Neural cell (in vitro differentiated cells): Measurements from ENCODE around the gene MIEF1. TPM values are rescaled to one million over a fixed set of nuclear protein-coding genes. Genes with fewer than 3 reads are reported as not detected.

Experiments used
- H2AFZ ChIP-seq: fragments of 200-600, 300-800 bp; sonication (generic), shearing (Covaris generic); 2 replicates; pipeline ENCODE4 v1.6.0; 2014; ENCODE audit warnings: low read depth, mild to moderate bottlenecking, antibody characterized with exemption, low read length, moderate library complexity
- H3F3A ChIP-seq: fragments of 200-600 bp; shearing (Covaris generic); 2 replicates; pipeline ENCODE4 v1.6.1; 2016; ENCODE audit warnings: mild to moderate bottlenecking, moderate library complexity, mixed read lengths, antibody characterized with exemption, low read length; ENCODE audit not compliant: insufficient read depth, poor library complexity, severe bottlenecking
- H3K27ac ChIP-seq: fragments of 200-600, 300-800 bp; sonication (generic), shearing (Covaris generic); 2 replicates; pipeline ENCODE4 v1.5.1; 2014; ENCODE audit warnings: mild to moderate bottlenecking, low read length, moderate library complexity
- H3K27me3 ChIP-seq: fragments of 300-800, 200-600 bp; sonication (generic), shearing (Covaris generic); 2 replicates; pipeline ENCODE4 v1.6.0; 2014; ENCODE audit warnings: mild to moderate bottlenecking, low read depth, low read length, moderate library complexity; ENCODE audit not compliant: insufficient read depth
- H3K36me3 ChIP-seq: fragments of 300-800, 200-600 bp; sonication (generic), shearing (Covaris generic); 2 replicates; pipeline ENCODE4 v1.5.1; 2014; ENCODE audit warnings: mild to moderate bottlenecking, antibody characterized with exemption, low read length, moderate library complexity; ENCODE audit not compliant: insufficient read depth
- H3K4me2 ChIP-seq: fragments of 300-800, 200-600 bp; sonication (generic), shearing (Covaris generic); 2 replicates; pipeline ENCODE4 v1.6.0; 2014; ENCODE audit warnings: mild to moderate bottlenecking, low read length
- H3K4me3 ChIP-seq: fragments of 300-800, 200-600 bp; sonication (generic), shearing (Covaris generic); 2 replicates; pipeline ENCODE4 v1.5.1; 2014; ENCODE audit warnings: mild to moderate bottlenecking, low read length, moderate library complexity
- H3K79me2 ChIP-seq: fragments of 200-600 bp; shearing (Covaris generic); replicated peaks from 2 replicates; pipeline ENCODE4 v1.6.0; 2014; ENCODE audit warnings: mild to moderate bottlenecking, low read length, moderate library complexity; ENCODE audit not compliant: insufficient read depth
- H3K9ac ChIP-seq: fragments of 300-800, 200-600 bp; sonication (generic), shearing (Covaris generic); 2 replicates; pipeline ENCODE4 v1.6.1; 2016; ENCODE audit warnings: mild to moderate bottlenecking, low read length, mixed read lengths
- H3K9me2 ChIP-seq: fragments of 200-600 bp; shearing (Covaris generic); 2 replicates; pipeline ENCODE4 v1.6.1; 2016; ENCODE audit warnings: mild to moderate bottlenecking, low read length, mixed read lengths; ENCODE audit not compliant: insufficient read depth
- H3K9me3 ChIP-seq: fragments of 200-600, 300-800 bp; sonication (generic), shearing (Covaris generic); 2 replicates; pipeline ENCODE4 v1.6.1; 2016; ENCODE audit warnings: mild to moderate bottlenecking, mixed run types, low read length, moderate library complexity, mixed read lengths
- H4K20me1 ChIP-seq: fragments of 200-600 bp; shearing (Covaris generic); 2 replicates; pipeline ENCODE4 v1.6.1; 2016; ENCODE audit warnings: mild to moderate bottlenecking, mixed run types; ENCODE audit not compliant: insufficient read depth
- CTCF ChIP-seq: fragments of 450-650 bp; IDR thresholded peaks from 2 replicates; pipeline ENCODE4 v1.5.1; 2014; ENCODE audit warnings: antibody characterized with exemption, mild to moderate bottlenecking, moderate library complexity; ENCODE audit not compliant: poor library complexity, severe bottlenecking
- EP300 ChIP-seq: fragments of 450-650 bp; conservative IDR thresholded peaks from 2 replicates; pipeline ENCODE4 v1.6.1; 2014; ENCODE audit warnings: antibody characterized with exemption, mild to moderate bottlenecking, moderate library complexity; ENCODE audit not compliant: poor library complexity, severe bottlenecking
- EZH2 ChIP-seq: fragments of 200-600, 300-800 bp; shearing (Covaris generic), sonication (generic); IDR thresholded peaks from 2 replicates; pipeline ENCODE4 v1.6.1; 2014; ENCODE audit warnings: antibody characterized with exemption, low read length, borderline replicate concordance, mild to moderate bottlenecking; ENCODE audit not compliant: insufficient read depth, poor library complexity, severe bottlenecking
- MXI1 ChIP-seq: fragments of 450-650 bp; conservative IDR thresholded peaks from 2 replicates; pipeline ENCODE4 v1.6.1; 2014; ENCODE audit warnings: antibody characterized with exemption, mild to moderate bottlenecking; ENCODE audit not compliant: poor library complexity, severe bottlenecking
- POLR2AphosphoS5 ChIP-seq: IDR thresholded peaks from 2 replicates; pipeline ENCODE4 v1.6.1; 2012
- RAD21 ChIP-seq: fragments of 450-650 bp; conservative IDR thresholded peaks from 2 replicates; pipeline ENCODE4 v1.6.1; 2014; ENCODE audit warnings: antibody characterized with exemption, mild to moderate bottlenecking, moderate library complexity
- REST ChIP-seq: IDR thresholded peaks from 2 replicates; pipeline ENCODE4 v1.6.1; 2012; ENCODE audit warnings: borderline replicate concordance
- SMC3 ChIP-seq: fragments of 450-650 bp; conservative IDR thresholded peaks from 2 replicates; pipeline ENCODE4 v1.6.1; 2014; ENCODE audit warnings: antibody characterized with exemption, mild to moderate bottlenecking, moderate library complexity; ENCODE audit not compliant: poor library complexity
- TAF1 ChIP-seq: IDR thresholded peaks from 2 replicates; pipeline ENCODE4 v1.6.1; 2012; ENCODE audit warnings: low read depth
- polyA plus RNA-seq: library from polyadenylated mRNA; depleted of rRNA; stranded (reverse); fragments of >200 nt; gene quantifications from 2 replicates; pipeline ENCODE4 v1.2.3, GENCODE V29; 2014

The MIEF1 gene
- polyA plus RNA-seq, 1 donor from 2014 or later, result 19.8 TPM

- Histone ChIP-seq H3F3A (no peaks in the 10 kb centered on the region), H2AFZ (no peak overlapping the region), H3K9me2 (no peaks in the 10 kb centered on the region), H3K4me3 (no peak overlapping the region), H3K27ac (no peak overlapping the region), H3K9me3 (no peaks in the 10 kb centered on the region), H3K9ac (no peak overlapping the region), H3K27me3 (no peaks in the 10 kb centered on the region), H4K20me1 (no peaks in the 10 kb centered on the region), H3K36me3 (no peaks in the 10 kb centered on the region), H3K4me2 (no peak overlapping the region), H3K79me2 (peaks cover 36% of the 10 kb centered on the region)
- TF ChIP-seq SMC3, result no peak
- TF ChIP-seq POLR2AphosphoS5, result no peak
- TF ChIP-seq EP300, result no peak
- TF ChIP-seq RAD21, result no peak
- TF ChIP-seq EZH2, result no peak
- no peak for TF ChIP-seq REST
- TF ChIP-seq MXI1, result no peak
- no peak for TF ChIP-seq CTCF
- TF ChIP-seq TAF1, result no peak
Observed at GRCh38 chr22:39459681-39460080, 42.4 kb upstream of the MIEF1 start.

GRCh38 chr22:39462443-39463221 is 39.5 kb upstream of the MIEF1 start:
- Histone ChIP-seq H2AFZ (no peak overlapping the region), H3K27ac (no peak overlapping the region)
- TF ChIP-seq EP300, result no peak
- no peak for TF ChIP-seq EZH2
- TF ChIP-seq MXI1, result no peak
- no peak for TF ChIP-seq CTCF
- TF ChIP-seq SMC3, result no peak
- TF ChIP-seq POLR2AphosphoS5, result no peak

More at GRCh38 chr22:39462443-39463221, 39.5 kb upstream of the MIEF1 start:
- Histone ChIP-seq H3K9ac (no peak overlapping the region), H4K20me1 (no peaks in the 10 kb centered on the region), H3K9me2 (no peaks in the 10 kb centered on the region), H3K36me3 (no peaks in the 10 kb centered on the region), H3F3A (no peaks in the 10 kb centered on the region), H3K9me3 (no peaks in the 10 kb centered on the region), H3K4me2 (no peak overlapping the region), H3K4me3 (no peak overlapping the region), H3K79me2 (peaks cover 39% of the 10 kb centered on the region), H3K27me3 (no peaks in the 10 kb centered on the region)
